GM23338 (cell line): Measurements from ENCODE around the gene SEC22A. TPM values are rescaled to one million over a fixed set of nuclear protein-coding genes. Genes with fewer than 3 reads are reported as not detected.

Experiments
- CREB1 ChIP-seq: fragments of 250-450 bp; sonication (Bioruptor Pico); IDR thresholded peaks from 2 replicates; pipeline ENCODE4 v1.5.0; 2020; ENCODE audit warnings: low read depth, mild to moderate bottlenecking, moderate library complexity
- EZH2 ChIP-seq: fragments of 200-600 bp; sonication (generic); IDR thresholded peaks from one replicate; pipeline ENCODE4 v1.8.0; 2017; ENCODE audit warnings: antibody characterized with exemption, mild to moderate bottlenecking, low read depth; ENCODE audit not compliant: unreplicated experiment
- POLR2AphosphoS5 ChIP-seq: IDR thresholded peaks from 2 replicates; pipeline ENCODE4 v1.6.1; 2016; ENCODE audit warnings: antibody characterized with exemption, low read depth
- ZNF331 ChIP-seq: fragments of 250-450 bp; sonication (Bioruptor Pico); IDR thresholded peaks from 2 replicates; pipeline ENCODE4 v1.5.0; 2020; ENCODE audit warnings: low read depth, mild to moderate bottlenecking, moderate library complexity
- polyA plus RNA-seq: library from polyadenylated mRNA; unstranded; fragments of >200 nt; fragmentation: Nextera tagmentation; extraction: Ambion mirVana; gene quantifications from 2 replicates; pipeline ENCODE4 v1.2.1, GENCODE V29; 2016
- total RNA-seq: library from RNA; depleted of rRNA; stranded (reverse); fragments of >200 nt; shearing (Covaris generic); gene quantifications from 2 replicates; pipeline ENCODE4 v1.2.3, GENCODE V29; 2014
- TF ChIP-seq, protein P1 (sequence below): fragments of 250-450 bp; sonication (Bioruptor Pico); IDR thresholded peaks from 2 replicates; pipeline ENCODE4 v1.5.0; 2020; ENCODE audit warnings: mild to moderate bottlenecking, moderate library complexity
- TF ChIP-seq, protein P2 (sequence below), 2 experiments: fragments of 200-600 bp in 1 of 2; sonication (generic) in 1 of 2; conservative IDR thresholded peaks; 2 replicates each; pipeline versions ENCODE4 v1.5.1 to v1.6.1; 2016 to 2017; ENCODE audit warnings: antibody characterized with exemption in 2 of 2, low read depth in 2 of 2, mild to moderate bottlenecking in 2 of 2, moderate library complexity in 1 of 2
- TF ChIP-seq, protein P3 (sequence below): IDR thresholded peaks from one replicate; pipeline ENCODE4 v1.6.1; 2018; ENCODE audit warnings: antibody characterized with exemption; ENCODE audit not compliant: unreplicated experiment

The SEC22A gene
- total and polyA plus RNA-seq, 2 experiments from 2014 or later: 11.2 to 24.1 TPM

DNA sequence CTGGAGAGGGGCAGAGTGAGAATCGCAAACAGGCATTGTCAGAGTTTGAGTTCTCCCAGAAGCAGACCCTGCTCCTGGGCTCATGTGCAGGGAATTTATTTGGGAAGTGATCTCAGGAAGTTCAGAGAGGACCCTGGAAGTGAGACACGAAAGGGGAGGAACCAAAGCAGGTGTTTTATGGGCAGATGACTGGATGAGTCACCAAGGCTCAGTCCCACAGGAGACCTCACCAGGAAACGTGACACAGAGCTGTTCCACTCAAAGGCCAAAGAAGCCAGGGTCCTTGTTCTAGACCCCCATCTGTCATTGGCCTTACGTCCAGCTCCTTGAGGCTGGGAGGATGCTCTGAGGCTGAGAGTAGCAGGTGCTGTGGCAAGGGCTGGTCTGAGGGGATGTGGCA, 43.4 kb upstream of the SEC22A start (continued):
- TF ChIP-seq, protein P1, sequence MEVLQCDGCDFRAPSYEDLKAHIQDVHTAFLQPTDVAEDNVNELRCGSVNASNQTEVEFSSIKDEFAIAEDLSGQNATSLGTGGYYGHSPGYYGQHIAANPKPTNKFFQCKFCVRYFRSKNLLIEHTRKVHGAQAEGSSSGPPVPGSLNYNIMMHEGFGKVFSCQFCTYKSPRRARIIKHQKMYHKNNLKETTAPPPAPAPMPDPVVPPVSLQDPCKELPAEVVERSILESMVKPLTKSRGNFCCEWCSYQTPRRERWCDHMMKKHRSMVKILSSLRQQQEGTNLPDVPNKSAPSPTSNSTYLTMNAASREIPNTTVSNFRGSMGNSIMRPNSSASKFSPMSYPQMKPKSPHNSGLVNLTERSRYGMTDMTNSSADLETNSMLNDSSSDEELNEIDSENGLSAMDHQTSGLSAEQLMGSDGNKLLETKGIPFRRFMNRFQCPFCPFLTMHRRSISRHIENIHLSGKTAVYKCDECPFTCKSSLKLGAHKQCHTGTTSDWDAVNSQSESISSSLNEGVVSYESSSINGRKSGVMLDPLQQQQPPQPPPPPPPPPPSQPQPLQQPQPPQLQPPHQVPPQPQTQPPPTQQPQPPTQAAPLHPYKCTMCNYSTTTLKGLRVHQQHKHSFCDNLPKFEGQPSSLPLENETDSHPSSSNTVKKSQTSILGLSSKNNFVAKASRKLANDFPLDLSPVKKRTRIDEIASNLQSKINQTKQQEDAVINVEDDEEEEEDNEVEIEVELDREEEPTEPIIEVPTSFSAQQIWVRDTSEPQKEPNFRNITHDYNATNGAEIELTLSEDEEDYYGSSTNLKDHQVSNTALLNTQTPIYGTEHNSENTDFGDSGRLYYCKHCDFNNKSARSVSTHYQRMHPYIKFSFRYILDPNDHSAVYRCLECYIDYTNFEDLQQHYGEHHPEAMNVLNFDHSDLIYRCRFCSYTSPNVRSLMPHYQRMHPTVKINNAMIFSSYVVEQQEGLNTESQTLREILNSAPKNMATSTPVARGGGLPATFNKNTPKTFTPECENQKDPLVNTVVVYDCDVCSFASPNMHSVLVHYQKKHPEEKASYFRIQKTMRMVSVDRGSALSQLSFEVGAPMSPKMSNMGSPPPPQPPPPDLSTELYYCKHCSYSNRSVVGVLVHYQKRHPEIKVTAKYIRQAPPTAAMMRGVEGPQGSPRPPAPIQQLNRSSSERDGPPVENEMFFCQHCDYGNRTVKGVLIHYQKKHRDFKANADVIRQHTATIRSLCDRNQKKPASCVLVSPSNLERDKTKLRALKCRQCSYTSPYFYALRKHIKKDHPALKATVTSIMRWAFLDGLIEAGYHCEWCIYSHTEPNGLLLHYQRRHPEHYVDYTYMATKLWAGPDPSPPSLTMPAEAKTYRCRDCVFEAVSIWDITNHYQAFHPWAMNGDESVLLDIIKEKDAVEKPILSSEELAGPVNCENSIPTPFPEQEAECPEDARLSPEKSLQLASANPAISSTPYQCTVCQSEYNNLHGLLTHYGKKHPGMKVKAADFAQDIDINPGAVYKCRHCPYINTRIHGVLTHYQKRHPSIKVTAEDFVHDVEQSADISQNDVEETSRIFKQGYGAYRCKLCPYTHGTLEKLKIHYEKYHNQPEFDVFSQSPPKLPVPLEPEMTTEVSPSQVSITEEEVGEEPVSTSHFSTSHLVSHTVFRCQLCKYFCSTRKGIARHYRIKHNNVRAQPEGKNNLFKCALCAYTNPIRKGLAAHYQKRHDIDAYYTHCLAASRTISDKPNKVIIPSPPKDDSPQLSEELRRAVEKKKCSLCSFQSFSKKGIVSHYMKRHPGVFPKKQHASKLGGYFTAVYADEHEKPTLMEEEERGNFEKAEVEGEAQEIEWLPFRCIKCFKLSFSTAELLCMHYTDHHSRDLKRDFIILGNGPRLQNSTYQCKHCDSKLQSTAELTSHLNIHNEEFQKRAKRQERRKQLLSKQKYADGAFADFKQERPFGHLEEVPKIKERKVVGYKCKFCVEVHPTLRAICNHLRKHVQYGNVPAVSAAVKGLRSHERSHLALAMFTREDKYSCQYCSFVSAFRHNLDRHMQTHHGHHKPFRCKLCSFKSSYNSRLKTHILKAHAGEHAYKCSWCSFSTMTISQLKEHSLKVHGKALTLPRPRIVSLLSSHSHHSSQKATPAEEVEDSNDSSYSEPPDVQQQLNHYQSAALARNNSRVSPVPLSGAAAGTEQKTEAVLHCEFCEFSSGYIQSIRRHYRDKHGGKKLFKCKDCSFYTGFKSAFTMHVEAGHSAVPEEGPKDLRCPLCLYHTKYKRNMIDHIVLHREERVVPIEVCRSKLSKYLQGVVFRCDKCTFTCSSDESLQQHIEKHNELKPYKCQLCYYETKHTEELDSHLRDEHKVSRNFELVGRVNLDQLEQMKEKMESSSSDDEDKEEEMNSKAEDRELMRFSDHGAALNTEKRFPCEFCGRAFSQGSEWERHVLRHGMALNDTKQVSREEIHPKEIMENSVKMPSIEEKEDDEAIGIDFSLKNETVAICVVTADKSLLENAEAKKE (CRISPR knock-in tag): no peak
- TF ChIP-seq POLR2AphosphoS5: no peak
- TF ChIP-seq, protein P2, sequence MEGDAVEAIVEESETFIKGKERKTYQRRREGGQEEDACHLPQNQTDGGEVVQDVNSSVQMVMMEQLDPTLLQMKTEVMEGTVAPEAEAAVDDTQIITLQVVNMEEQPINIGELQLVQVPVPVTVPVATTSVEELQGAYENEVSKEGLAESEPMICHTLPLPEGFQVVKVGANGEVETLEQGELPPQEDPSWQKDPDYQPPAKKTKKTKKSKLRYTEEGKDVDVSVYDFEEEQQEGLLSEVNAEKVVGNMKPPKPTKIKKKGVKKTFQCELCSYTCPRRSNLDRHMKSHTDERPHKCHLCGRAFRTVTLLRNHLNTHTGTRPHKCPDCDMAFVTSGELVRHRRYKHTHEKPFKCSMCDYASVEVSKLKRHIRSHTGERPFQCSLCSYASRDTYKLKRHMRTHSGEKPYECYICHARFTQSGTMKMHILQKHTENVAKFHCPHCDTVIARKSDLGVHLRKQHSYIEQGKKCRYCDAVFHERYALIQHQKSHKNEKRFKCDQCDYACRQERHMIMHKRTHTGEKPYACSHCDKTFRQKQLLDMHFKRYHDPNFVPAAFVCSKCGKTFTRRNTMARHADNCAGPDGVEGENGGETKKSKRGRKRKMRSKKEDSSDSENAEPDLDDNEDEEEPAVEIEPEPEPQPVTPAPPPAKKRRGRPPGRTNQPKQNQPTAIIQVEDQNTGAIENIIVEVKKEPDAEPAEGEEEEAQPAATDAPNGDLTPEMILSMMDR (conservative IDR thresholded peaks at IDR 0.05; ENCODE audit: low read depth in 2 of 2): no peak
- TF ChIP-seq EZH2: no peak
- no peak for TF ChIP-seq ZNF331 (CRISPR knock-in tag)
- no peak for TF ChIP-seq CREB1 (CRISPR knock-in tag)
- TF ChIP-seq, protein P3, sequence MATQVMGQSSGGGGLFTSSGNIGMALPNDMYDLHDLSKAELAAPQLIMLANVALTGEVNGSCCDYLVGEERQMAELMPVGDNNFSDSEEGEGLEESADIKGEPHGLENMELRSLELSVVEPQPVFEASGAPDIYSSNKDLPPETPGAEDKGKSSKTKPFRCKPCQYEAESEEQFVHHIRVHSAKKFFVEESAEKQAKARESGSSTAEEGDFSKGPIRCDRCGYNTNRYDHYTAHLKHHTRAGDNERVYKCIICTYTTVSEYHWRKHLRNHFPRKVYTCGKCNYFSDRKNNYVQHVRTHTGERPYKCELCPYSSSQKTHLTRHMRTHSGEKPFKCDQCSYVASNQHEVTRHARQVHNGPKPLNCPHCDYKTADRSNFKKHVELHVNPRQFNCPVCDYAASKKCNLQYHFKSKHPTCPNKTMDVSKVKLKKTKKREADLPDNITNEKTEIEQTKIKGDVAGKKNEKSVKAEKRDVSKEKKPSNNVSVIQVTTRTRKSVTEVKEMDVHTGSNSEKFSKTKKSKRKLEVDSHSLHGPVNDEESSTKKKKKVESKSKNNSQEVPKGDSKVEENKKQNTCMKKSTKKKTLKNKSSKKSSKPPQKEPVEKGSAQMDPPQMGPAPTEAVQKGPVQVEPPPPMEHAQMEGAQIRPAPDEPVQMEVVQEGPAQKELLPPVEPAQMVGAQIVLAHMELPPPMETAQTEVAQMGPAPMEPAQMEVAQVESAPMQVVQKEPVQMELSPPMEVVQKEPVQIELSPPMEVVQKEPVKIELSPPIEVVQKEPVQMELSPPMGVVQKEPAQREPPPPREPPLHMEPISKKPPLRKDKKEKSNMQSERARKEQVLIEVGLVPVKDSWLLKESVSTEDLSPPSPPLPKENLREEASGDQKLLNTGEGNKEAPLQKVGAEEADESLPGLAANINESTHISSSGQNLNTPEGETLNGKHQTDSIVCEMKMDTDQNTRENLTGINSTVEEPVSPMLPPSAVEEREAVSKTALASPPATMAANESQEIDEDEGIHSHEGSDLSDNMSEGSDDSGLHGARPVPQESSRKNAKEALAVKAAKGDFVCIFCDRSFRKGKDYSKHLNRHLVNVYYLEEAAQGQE: no peak
